Activated naive CD8-positive, alpha-beta T cell (primary cell): Measurements from ENCODE around the gene MTG1.
"Not testable (repeated sequence)": the region's sequence is repeated elsewhere in the genome, so short reads cannot be mapped to it uniquely, and the experiment has no call there.

Experiments used
- H3K27ac Mint-ChIP-seq: one replicate; pipeline ENCODE4 v1.8.0; 2021; ENCODE audit warnings: mixed read lengths
- H3K27me3 Mint-ChIP-seq: one replicate; pipeline ENCODE4 v1.8.0; 2021; ENCODE audit warnings: mixed read lengths
- H3K36me3 Mint-ChIP-seq: one replicate; pipeline ENCODE4 v1.8.0; 2021; ENCODE audit warnings: mixed read lengths
- H3K4me1 Mint-ChIP-seq: one replicate; pipeline ENCODE4 v1.8.0; 2021; ENCODE audit warnings: low read depth, mixed read lengths
- H3K4me3 Mint-ChIP-seq: one replicate; pipeline ENCODE4 v1.8.0; 2021; ENCODE audit warnings: mild to moderate bottlenecking, mixed read lengths
- H3K9me3 Mint-ChIP-seq: one replicate; pipeline ENCODE4 v1.8.0; 2021; ENCODE audit warnings: low read depth, mixed read lengths

MTG1 gene

DNA sequence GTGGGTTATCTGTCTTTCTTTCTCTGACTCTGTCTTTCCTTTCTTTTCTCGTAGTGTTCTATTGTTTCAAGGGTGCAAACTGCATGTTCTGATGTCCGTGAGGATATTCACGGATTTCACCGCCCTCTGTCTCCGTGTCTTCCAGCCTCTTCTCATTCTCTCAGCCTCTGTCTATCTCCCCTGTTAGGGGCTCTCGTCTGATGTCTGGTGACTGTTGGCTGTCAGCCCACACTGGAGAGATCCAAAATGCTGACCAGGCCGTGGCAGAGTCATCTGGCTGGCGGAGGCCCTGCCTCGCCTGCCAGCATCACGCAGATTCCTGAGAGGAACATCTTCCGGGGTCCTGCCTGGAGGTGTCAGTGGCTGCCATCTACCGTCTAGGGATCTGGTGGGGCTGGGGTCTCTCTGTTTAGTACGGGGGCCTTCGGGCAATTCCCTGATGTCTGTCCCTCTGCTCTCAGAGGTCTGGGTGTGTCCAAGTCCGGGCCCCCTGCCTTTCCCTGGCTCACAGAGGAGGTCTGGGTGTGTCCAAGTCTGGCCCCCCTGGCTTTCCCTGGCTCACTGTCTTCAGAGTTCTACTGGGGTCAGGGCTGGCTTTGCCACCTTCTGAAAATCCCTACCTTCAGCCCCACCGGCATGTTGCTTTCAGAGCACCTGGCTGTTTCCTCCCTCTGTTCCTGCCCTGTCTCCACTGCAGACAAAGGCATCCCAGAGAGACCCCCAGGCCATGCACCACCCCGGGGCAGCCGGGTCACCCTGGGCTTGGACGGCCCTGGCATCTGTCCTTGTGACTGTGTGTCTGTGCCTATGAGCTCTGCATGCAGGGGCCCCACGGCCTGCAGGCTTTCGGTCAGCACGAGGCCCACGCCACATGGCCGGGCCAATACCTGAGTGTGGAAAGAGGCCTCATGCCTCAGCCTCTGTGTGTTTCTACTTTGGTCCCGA, 45.8 kb downstream of the MTG1 start:
- Mint-ChIP-seq H3K27ac (no peak overlapping the region), H3K4me3 (no peak overlapping the region), H3K4me1 (peaks cover 13% of the 10 kb centered on the region), H3K36me3 (peaks cover 8% of the 10 kb centered on the region), H3K27me3 (peaks cover 9% of the 10 kb centered on the region), H3K9me3 (no peaks in the 10 kb centered on the region)

DNA sequence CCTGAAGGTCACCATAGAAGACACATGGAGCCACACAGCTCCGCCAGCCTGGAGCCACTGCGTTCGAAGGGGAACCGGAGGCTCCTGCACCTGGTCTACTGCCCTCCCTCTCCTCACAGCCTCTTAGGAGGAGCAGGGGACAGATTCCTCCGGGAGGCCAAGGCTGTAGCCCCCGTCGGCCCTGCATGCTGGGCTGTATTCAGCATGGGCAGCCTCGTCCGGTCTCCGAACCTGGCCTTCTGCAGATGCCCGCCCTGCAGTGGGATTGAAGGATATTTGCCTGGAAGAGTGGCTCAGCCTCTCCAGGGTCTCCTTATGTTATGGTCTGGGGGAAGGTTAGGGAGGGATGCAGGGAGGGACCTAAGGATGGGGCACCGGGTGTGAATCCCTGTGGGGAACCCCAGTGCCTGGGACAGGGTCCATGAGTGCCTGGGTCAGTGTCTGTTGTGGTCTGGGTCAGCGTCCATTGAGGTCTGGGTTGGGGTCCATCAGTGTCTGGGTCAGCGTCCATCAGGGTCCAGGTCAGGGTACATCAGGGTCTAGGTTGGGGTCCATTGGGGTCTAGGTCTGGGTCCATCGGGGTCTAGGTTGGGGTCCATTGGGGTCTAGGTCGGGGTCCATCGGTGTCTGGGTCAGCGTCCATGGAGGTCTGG, 46.8 kb downstream of the MTG1 start:
- no peaks in the 10 kb centered on the region for H3K9me3 Mint-ChIP-seq
- no peak overlapping the region for H3K27ac Mint-ChIP-seq

DNA sequence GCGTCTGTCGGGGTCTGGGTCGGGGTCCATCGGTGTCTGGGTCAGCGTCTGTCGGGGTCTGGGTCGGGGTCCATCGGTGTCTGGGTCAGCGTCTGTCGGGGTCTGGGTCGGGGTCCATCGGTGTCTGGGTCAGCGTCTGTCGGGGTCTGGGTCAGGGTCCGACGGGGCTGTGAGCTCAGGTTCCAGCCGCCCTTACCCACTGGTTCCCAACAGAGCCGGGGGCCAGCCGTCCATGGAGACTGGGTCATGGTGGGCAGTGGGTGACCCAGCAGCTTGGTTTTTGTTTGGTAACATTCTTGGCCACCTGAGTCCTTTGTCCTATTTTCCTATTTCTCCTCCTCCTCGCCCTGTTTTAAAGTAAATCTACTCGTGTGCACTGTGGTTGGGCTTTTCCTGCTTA, 47.4 kb downstream of the MTG1 start:
- not testable (repeated sequence) for H3K36me3 Mint-ChIP-seq, H3K9me3 Mint-ChIP-seq, H3K4me3 Mint-ChIP-seq, H3K27ac Mint-ChIP-seq, H3K27me3 Mint-ChIP-seq
- peaks cover 13% of the 10 kb centered on the region for H3K4me1 Mint-ChIP-seq

More for the DNA sequence above, 46.8 kb downstream of the MTG1 start:
- Mint-ChIP-seq H3K4me1 (peaks cover 13% of the 10 kb centered on the region), H3K4me3 (no peak overlapping the region), H3K27me3 (peaks cover 9% of the 10 kb centered on the region), H3K36me3 (peaks cover 8% of the 10 kb centered on the region)

DNA sequence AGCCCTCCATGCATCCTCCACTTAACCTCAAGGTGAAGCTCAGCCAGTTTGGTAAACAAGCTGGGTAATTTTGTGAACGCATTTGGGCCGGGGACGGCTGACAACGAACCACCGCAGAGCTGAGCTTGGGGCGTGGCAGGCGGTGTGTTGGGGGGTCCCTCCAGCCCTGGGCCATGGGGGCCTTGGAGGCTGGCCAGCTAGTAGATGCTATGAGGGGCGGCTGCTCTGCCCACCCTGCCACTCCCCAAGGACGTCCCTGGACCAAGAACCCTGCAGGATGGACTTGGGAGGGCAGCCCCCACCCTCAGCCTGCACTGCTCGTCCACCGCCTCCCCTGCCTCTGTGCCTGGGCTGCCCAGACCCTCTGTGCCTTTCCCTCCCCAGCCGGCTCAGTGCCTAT, 47.8 kb downstream of the MTG1 start:
- Mint-ChIP-seq H3K4me1 (peaks cover 13% of the 10 kb centered on the region), H3K9me3 (peaks cover 3% of the 10 kb centered on the region), H3K27ac (no peak overlapping the region), H3K4me3 (no peak overlapping the region), H3K27me3 (peaks cover 4% of the 10 kb centered on the region), H3K36me3 (peaks cover 10% of the 10 kb centered on the region)

DNA sequence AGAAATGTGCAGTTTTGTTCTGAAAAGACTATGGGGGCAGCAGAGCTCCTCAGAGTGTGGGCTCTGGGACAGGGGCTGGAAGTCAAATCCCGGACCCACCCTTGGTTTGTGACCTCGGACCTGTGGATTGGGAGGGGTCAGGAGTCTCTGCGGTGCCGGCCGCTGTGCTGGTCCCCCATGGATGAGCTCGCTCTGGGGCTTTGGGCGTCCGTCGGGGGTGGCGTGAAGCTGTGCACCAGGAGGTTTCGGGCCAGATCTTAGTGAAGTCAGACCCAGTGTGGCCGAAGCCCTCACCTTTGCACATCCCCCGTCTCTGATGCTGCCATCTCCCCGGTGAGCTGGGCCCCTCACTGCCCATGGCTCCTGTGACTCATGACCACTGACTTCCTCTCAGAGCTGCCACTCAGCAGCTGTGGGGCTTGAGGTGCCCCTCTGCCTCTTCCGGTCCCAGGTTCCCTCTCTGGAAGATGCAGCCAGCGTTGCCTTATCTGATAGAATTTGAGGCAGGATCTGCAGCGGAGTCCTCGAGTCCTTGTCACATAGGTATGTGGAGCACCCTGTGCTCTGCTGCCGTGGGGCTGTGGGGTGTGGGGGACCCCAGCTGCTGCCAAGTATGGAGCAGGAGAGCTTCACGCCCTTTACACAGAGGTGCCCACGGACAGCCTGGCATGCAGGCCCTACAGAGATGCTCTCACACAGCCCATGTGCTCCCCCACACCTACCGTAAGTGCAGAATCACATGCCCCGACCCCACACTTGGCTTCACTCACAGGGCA, 48.4 kb downstream of the MTG1 start:
- H3K27ac Mint-ChIP-seq: no peak overlapping the region
- peaks cover 4% of the 10 kb centered on the region for H3K27me3 Mint-ChIP-seq
- H3K9me3 Mint-ChIP-seq: peaks cover 6% of the 10 kb centered on the region
- H3K4me3 Mint-ChIP-seq: no peak overlapping the region
- H3K36me3 Mint-ChIP-seq: peaks cover 13% of the 10 kb centered on the region
- peaks cover 13% of the 10 kb centered on the region for H3K4me1 Mint-ChIP-seq

DNA sequence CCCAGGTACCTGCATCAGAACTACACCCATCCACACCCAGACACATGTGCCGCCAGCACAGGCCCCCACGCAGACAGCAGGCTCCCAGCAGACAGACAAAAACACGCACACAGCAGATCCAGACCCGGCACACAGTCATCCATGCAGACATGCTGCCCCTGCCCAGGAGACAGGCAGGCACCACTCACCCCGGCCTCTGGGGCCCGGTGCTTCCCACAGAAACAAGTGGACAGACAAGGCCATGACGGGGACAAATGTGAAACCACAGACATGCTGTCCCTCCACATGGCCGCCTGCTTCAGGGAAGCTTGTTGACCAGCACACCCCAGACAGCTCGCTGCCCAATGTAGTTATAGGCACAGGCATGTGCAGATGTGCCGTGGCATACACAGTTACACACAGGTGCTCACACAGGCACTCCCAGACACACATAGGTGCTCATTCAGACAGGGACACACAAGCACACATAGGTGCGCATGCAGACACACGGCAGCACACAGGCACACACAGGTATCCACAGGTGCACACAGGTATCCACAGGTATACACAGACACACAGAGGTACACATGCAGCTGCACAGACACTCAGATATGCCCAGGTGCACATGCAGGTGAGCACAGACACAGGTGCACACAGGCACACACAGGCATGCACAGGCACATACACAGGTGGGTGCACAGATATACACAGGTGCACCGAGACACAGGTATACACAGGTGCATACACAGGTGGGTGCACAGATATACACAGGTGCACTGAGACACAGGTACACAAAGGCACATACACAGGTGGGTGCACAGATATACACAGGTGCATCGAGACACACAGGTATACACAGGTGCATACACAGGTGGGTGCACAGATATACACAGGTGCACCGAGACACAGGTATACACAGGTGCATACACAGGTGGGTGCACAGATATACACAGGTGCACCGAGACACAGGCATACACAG, 49.3 kb downstream of the MTG1 start:
- H3K27me3 Mint-ChIP-seq: peaks cover 4% of the 10 kb centered on the region
- peaks cover 21% of the 10 kb centered on the region for H3K36me3 Mint-ChIP-seq
- H3K4me3 Mint-ChIP-seq: no peak overlapping the region
- H3K9me3 Mint-ChIP-seq: peaks cover 14% of the 10 kb centered on the region
- peaks cover 9% of the 10 kb centered on the region for H3K4me1 Mint-ChIP-seq
- H3K27ac Mint-ChIP-seq: no peak overlapping the region

DNA sequence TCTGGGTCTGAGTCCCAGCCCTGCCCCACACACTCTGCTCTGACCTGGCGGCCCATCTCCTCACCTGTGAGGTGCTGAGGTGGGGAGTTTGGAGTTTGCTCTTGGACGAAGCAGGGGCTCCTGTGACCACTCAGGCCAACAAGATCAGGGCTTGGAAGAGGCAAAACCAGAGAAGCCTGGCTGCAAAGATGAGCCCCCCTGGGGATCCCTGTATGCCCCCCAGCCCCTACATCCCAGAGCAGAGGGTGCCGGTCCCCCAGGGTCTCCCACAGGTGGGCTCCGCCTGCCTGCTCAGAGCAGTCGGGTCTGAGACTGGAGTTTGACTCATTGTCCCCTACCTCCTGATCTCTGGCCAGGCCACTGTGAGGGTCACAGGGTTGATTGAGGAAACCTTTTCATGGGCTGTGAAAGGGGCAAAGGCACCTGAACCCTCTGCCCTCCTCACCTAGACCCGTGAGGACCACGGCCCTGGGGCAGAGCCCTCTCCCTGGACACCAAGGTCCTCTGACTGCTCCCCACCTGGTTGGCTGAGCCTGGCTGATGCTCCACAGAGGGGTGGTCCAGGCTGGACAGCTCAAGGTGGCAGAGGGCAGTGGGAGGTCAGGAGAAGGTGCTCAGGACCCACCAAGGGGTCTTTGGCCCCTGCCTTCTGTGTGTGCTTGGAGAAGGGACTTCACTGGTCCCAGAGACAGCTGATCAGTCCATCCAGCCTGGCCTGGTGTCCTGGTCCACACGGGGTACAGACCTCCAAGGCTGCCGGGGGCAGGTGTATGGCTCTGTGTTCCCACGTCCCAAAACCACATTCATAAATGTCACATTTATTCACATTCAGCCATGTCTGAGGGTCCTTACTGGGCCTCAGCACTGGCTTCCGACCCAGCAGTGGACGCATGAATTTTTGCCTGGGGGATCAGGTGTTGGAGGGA, 50.6 kb downstream of the MTG1 start:
- H3K4me3 Mint-ChIP-seq: no peak overlapping the region
- peaks cover 19% of the 10 kb centered on the region for H3K9me3 Mint-ChIP-seq
- H3K36me3 Mint-ChIP-seq: peaks cover 24% of the 10 kb centered on the region
- peaks cover 7% of the 10 kb centered on the region for H3K4me1 Mint-ChIP-seq
- no peak overlapping the region for H3K27ac Mint-ChIP-seq
- peaks cover 1% of the 10 kb centered on the region for H3K27me3 Mint-ChIP-seq

DNA sequence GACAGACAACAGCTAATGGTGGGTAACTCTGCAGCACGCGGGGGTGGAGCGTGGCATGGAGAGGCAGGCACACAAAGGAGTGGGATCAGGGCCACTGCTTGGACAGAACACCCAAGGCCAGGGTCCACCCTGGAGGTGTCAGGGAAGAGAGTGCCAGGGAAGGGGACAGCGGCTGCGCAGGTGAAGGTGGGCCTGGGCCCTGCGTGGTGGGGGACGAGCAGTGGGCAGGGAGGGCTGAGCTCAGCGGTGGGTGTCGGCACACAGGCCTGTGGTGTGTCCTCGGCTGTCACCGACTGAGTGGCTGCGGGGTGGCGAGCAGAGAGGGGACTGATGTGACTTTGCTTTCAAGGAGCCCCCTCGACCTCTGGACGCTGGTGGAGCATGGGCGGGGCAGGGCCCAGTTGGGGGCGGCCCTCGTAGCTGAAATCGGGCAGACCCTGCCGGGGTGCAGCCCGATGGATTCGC, 51.3 kb downstream of the MTG1 start:
- no peak overlapping the region for H3K4me3 Mint-ChIP-seq
- peaks cover 1% of the 10 kb centered on the region for H3K27me3 Mint-ChIP-seq
- peaks cover 24% of the 10 kb centered on the region for H3K36me3 Mint-ChIP-seq
- no peak overlapping the region for H3K27ac Mint-ChIP-seq
- peaks cover 19% of the 10 kb centered on the region for H3K9me3 Mint-ChIP-seq
- H3K4me1 Mint-ChIP-seq: peaks cover 7% of the 10 kb centered on the region

DNA sequence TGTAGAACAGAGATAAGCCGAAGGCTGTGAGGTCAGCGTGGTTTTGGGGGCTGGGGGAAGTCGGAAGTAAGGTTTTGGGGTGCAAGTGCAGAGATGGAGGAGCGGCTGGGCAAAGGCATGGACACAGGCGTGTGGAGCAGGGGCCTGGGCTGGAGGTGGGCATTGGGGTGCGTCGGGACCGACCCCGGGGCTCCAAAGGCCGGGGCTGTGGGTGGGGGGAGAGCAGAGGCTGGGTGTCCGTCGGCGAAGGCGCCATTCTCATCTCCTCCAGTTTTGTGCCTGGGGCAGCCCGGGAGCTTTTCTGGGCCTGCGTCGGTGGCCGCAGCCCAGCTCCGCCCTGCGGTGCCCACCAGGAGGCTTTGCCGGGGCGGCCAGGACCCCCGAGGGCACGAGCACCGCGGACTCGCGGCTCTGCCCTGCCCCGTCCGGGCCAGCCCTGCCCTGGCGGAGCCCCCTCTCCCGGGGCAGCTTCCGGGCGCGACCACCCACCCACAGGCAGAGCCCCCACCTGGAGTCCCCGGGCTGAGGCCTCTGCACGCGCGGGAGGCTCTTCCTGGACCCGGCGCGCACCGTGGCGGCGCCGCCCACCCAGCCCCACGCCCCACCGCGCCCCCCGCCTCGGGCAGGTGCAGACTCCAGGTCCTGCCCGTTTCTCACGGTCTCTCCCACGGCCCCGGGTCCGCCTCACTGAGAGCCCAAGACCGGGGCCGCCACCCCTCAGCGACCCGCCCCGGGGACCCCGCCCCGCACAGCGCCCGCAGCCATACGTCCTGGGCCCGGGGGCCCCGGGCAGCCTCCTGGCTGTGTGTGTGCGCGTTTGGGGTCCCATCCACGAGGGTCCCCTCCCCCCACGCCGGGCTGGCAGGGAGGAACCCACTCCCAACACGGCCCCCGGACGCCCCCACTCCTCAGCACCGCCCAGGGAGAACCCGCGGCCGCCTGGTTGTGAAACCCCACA, 52.1 kb downstream of the MTG1 start:
- peaks cover 24% of the 10 kb centered on the region for H3K36me3 Mint-ChIP-seq
- H3K4me3 Mint-ChIP-seq: no peak overlapping the region
- peaks cover 1% of the 10 kb centered on the region for H3K27me3 Mint-ChIP-seq
- peaks cover 19% of the 10 kb centered on the region for H3K9me3 Mint-ChIP-seq
- H3K4me1 Mint-ChIP-seq: peaks cover 7% of the 10 kb centered on the region
- no peak overlapping the region for H3K27ac Mint-ChIP-seq

DNA sequence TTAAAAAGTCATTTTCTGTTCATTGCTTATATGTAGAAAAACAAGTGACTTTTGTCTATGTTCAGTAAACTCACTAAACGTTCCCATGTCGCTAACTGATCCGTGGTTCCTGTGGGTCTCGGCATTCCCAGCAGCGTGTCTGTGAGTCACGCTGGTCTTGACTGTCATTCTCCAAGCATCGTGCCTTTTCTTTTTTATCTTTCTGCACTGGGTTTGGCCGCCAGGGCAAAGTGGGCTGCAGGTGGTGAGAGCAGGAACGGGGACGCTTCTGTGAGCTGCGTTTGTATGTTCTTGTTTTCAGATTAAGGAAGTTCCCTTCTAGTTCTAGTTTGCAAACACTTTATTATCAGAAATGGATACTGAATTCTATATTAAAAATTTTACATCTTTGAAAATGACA, 53.0 kb downstream of the MTG1 start:
- Mint-ChIP-seq H3K9me3 (peaks cover 19% of the 10 kb centered on the region), H3K4me3 (no peak overlapping the region), H3K36me3 (peaks cover 24% of the 10 kb centered on the region), H3K4me1 (peaks cover 7% of the 10 kb centered on the region), H3K27me3 (peaks cover 1% of the 10 kb centered on the region), H3K27ac (no peak overlapping the region)

DNA sequence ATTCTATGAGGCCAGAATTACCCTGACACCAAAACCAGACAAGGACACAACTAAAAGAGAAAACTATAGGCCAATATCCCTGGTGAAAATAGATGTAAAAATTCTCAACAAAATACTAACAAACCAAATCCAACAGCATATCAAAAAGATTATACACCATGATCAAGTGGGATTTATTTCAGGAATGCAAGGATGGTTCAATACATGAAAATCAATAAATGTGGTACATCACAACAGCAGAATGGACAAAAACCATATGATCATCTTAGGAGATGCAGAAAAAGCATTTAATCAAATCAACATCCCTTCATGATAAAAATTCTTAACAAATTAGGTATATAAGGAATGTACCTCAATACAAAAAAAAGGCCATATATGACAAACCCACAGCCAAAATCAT, 54.2 kb downstream of the MTG1 start:
- Mint-ChIP-seq H3K4me3 (no peak overlapping the region), H3K4me1 (no peaks in the 10 kb centered on the region), H3K9me3 (peaks cover 19% of the 10 kb centered on the region), H3K36me3 (peaks cover 20% of the 10 kb centered on the region), H3K27me3 (no peaks in the 10 kb centered on the region), H3K27ac (no peak overlapping the region)

DNA sequence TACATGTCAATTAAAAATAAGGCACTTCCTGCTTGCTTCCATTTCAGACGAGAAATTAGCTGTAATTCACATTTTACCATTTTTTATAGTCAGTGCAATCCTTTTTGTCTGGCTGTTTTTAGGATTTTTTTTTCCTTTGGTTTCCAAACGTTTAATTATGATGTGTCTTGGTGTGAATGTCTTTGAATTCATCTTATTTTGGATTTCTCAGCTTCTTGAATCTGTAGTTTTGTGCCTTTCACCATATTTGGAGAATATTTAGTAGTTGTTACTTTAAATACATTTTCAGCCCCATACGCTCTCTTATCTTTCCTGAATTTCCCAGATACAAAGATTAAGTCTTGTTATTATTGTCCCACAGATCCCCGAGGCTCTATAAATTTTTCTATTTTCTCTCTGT, 57.4 kb downstream of the MTG1 start:
- Mint-ChIP-seq H3K27ac (no peak overlapping the region), H3K9me3 (peaks cover 19% of the 10 kb centered on the region), H3K4me1 (no peaks in the 10 kb centered on the region), H3K4me3 (no peak overlapping the region), H3K36me3 (peaks cover 19% of the 10 kb centered on the region), H3K27me3 (no peaks in the 10 kb centered on the region)
